IMR-90 (cell line): ENCODE data around the gene LMBR1L. TPM values are rescaled to one million over a fixed set of nuclear protein-coding genes. Genes with fewer than 3 reads are reported as not detected.

Source experiments
- ATAC-seq: fragments of 200-7000 bp; cut with Tn5 transposase; 2 replicates; pipeline ENCODE4 v1.9.1; 2020; ENCODE audit warnings: low read depth, mild to moderate bottlenecking, moderate library complexity
- BruUV-seq: library from RNA; stranded (reverse); fragments of 400-500 nt; replicated peaks from 2 replicates; lab custom pipeline; 2021; lab: Mats Ljungman, UMichigan
- CTCF ChIA-PET: fragments of 300-600 bp; formaldehyde crosslinking; extraction: SDS; loops from one replicate; lab custom pipeline; 2021; ENCODE audit warnings: antibody characterized with exemption; lab: Yijun Ruan, JAX
- POLR2A ChIA-PET: fragments of 300-600 bp; sonication (Branson Sonifier 250); formaldehyde crosslinking; loops from one replicate; lab custom pipeline; 2022; ENCODE audit warnings: antibody characterized with exemption; ENCODE audit not compliant: unreplicated experiment; lab: Charles Lee
- DNase-seq: peaks from one replicate; pipeline ENCODE4 v3.0.0; 2013
- H2AFZ ChIP-seq: replicated peaks from 2 replicates; pipeline ENCODE3; 2013; ENCODE audit warnings: low read length, mild to moderate bottlenecking; ENCODE audit not compliant: poor library complexity
- H2AK5ac ChIP-seq: 2 replicates; pipeline ENCODE4 v1.6.1; 2013; ENCODE audit warnings: low read depth, low read length, inconsistent platforms
- H2AK9ac ChIP-seq: replicated peaks from 2 replicates; pipeline ENCODE3; 2013; ENCODE audit warnings: mild to moderate bottlenecking, low read depth, low read length, moderate library complexity; ENCODE audit not compliant: poor library complexity
- H2BK120ac ChIP-seq: 2 replicates; pipeline ENCODE4 v1.6.1; 2013; ENCODE audit warnings: low read depth, low read length, inconsistent platforms
- H2BK15ac ChIP-seq: 3 replicates; pipeline ENCODE4 v1.6.1; 2013; ENCODE audit warnings: low read depth, low read length, inconsistent platforms
- H2BK20ac ChIP-seq: 2 replicates; pipeline ENCODE4 v1.6.1; 2013; ENCODE audit warnings: low read depth, mild to moderate bottlenecking, inconsistent platforms, low read length, moderate library complexity
- H2BK5ac ChIP-seq: 2 replicates; pipeline ENCODE4 v1.6.1; 2013; ENCODE audit warnings: mild to moderate bottlenecking, low read depth, low read length, inconsistent platforms; ENCODE audit not compliant: poor library complexity, severe bottlenecking
- H3K14ac ChIP-seq: replicated peaks from 2 replicates; pipeline ENCODE4 v1.6.1; 2013; ENCODE audit warnings: low read depth, low read length, inconsistent platforms
- H3K18ac ChIP-seq: 2 replicates; pipeline ENCODE4 v1.6.1; 2013; ENCODE audit warnings: low read depth, low read length, control low read depth
- H3K23ac ChIP-seq: 2 replicates; pipeline ENCODE4 v1.6.1; 2013; ENCODE audit warnings: low read depth, low read length, inconsistent platforms
- H3K27ac ChIP-seq: 2 replicates; pipeline ENCODE4 v1.5.1; 2013; ENCODE audit warnings: mild to moderate bottlenecking, control low read depth, low read length; ENCODE audit not compliant: insufficient read depth
- H3K27me3 ChIP-seq: 2 replicates; pipeline ENCODE4 v1.6.1; 2013; ENCODE audit warnings: low read length; ENCODE audit not compliant: control insufficient read depth, insufficient read depth
- H3K36me3 ChIP-seq: 2 replicates; pipeline ENCODE4 v1.6.1; 2013; ENCODE audit warnings: low read length, mixed read lengths; ENCODE audit not compliant: control insufficient read depth, insufficient read depth
- H3K4ac ChIP-seq: 2 replicates; pipeline ENCODE4 v1.6.1; 2013; ENCODE audit warnings: low read depth, low read length, inconsistent platforms
- H3K4me1 ChIP-seq: 2 replicates; pipeline ENCODE4 v1.6.1; 2013; ENCODE audit warnings: low read length, mixed read lengths; ENCODE audit not compliant: control insufficient read depth, insufficient read depth
- H3K4me2 ChIP-seq: 2 replicates; pipeline ENCODE4 v1.6.1; 2013; ENCODE audit warnings: low read depth, mild to moderate bottlenecking, control low read depth, low read length, moderate library complexity
- H3K4me3 ChIP-seq: 2 replicates; pipeline ENCODE4 v1.5.1; 2013; ENCODE audit warnings: low read depth, mild to moderate bottlenecking, control low read depth, low read length, moderate library complexity; ENCODE audit not compliant: insufficient read depth
- H3K56ac ChIP-seq: 2 replicates; pipeline ENCODE4 v1.6.1; 2013; ENCODE audit warnings: low read length, inconsistent platforms; ENCODE audit not compliant: insufficient read depth; ENCODE audit errors: extremely low read depth
- H3K79me1 ChIP-seq, 2 experiments: 2 replicates each; pipeline ENCODE4 v1.6.1; 2013; ENCODE audit warnings: low read length in 2 of 2, inconsistent platforms in 1 of 2, low read depth in 1 of 2
- H3K9ac ChIP-seq: 2 replicates; pipeline ENCODE4 v1.6.1; 2013; ENCODE audit warnings: low read depth, low read length, control low read depth
- H3K9me1 ChIP-seq: 2 replicates; pipeline ENCODE4 v1.6.1; 2013; ENCODE audit warnings: low read length, inconsistent platforms; ENCODE audit not compliant: insufficient read depth
- H3K9me3 ChIP-seq: 2 replicates; pipeline ENCODE4 v1.6.1; 2013; ENCODE audit warnings: low read length; ENCODE audit not compliant: control insufficient read depth, insufficient read depth
- H4K20me1 ChIP-seq: 2 replicates; pipeline ENCODE4 v1.6.1; 2013; ENCODE audit warnings: low read length, inconsistent platforms; ENCODE audit not compliant: insufficient read depth
- H4K5ac ChIP-seq: 2 replicates; pipeline ENCODE4 v1.6.1; 2013; ENCODE audit warnings: mild to moderate bottlenecking, low read depth, low read length, control low read depth
- H4K8ac ChIP-seq, 2 experiments: 2 replicates each; pipeline ENCODE4 v1.6.1; 2013; ENCODE audit warnings: low read depth in 2 of 2, low read length in 2 of 2, control low read depth in 1 of 2, inconsistent platforms in 1 of 2
- H4K91ac ChIP-seq: 2 replicates; pipeline ENCODE4 v1.6.1; 2013; ENCODE audit warnings: low read depth, low read length, inconsistent platforms; ENCODE audit not compliant: insufficient read depth
- BHLHE40 ChIP-seq: fragments of 150-350 bp; IDR thresholded peaks from 2 replicates; pipeline ENCODE4 v1.6.1; 2016; ENCODE audit warnings: mild to moderate bottlenecking, low read depth, low read length
- CEBPB ChIP-seq: IDR thresholded peaks from 2 replicates; pipeline ENCODE4 v1.6.1; 2012; ENCODE audit warnings: low read depth, low read length, improper control_type of control experiment
- CHD1 ChIP-seq: IDR thresholded peaks from 2 replicates; pipeline ENCODE4 v1.6.1; 2012; ENCODE audit warnings: low read depth, low read length, improper control_type of control experiment
- CTCF ChIP-seq: conservative IDR thresholded peaks from 2 replicates; pipeline ENCODE4 v1.5.1; 2012; ENCODE audit warnings: mild to moderate bottlenecking, low read depth, low read length, improper control_type of control experiment
- ELK1 ChIP-seq: fragments of 150-350 bp; IDR thresholded peaks from 2 replicates; pipeline ENCODE4 v1.6.1; 2016; ENCODE audit warnings: low read depth, mild to moderate bottlenecking, low read length, moderate library complexity, borderline replicate concordance
- FOS ChIP-seq: fragments of 150-350 bp; IDR thresholded peaks from 2 replicates; pipeline ENCODE4 v1.6.1; 2016; ENCODE audit warnings: low read depth, low read length
- MAFK ChIP-seq: IDR thresholded peaks from 2 replicates; pipeline ENCODE4 v1.6.1; 2012; ENCODE audit warnings: low read depth, low read length, improper control_type of control experiment
- MAZ ChIP-seq: IDR thresholded peaks from 2 replicates; pipeline ENCODE4 v1.6.1; 2012; ENCODE audit warnings: low read depth, mild to moderate bottlenecking, low read length, improper control_type of control experiment, moderate library complexity, borderline replicate concordance
- MXI1 ChIP-seq: IDR thresholded peaks from 2 replicates; pipeline ENCODE4 v1.6.1; 2012; ENCODE audit warnings: low read depth, mild to moderate bottlenecking, low read length, moderate library complexity, borderline replicate concordance
- NFE2L2 ChIP-seq: fragments of 150-350 bp; IDR thresholded peaks from 2 replicates; pipeline ENCODE4 v1.6.1; 2016; ENCODE audit warnings: low read depth, mild to moderate bottlenecking, low read length
- POLR2A ChIP-seq: IDR thresholded peaks from 2 replicates; pipeline ENCODE4 v1.6.1; 2012; ENCODE audit warnings: mild to moderate bottlenecking, low read depth, low read length
- RAD21 ChIP-seq: IDR thresholded peaks from 2 replicates; pipeline ENCODE4 v1.6.1; 2012; ENCODE audit warnings: low read length, improper control_type of control experiment
- RCOR1 ChIP-seq: IDR thresholded peaks from 2 replicates; pipeline ENCODE4 v1.6.1; 2012; ENCODE audit warnings: mild to moderate bottlenecking, low read length, improper control_type of control experiment; ENCODE audit not compliant: insufficient replicate concordance
- RFX5 ChIP-seq: IDR thresholded peaks from 2 replicates; pipeline ENCODE4 v1.8.0; 2012; ENCODE audit warnings: low read depth, mild to moderate bottlenecking, low read length, moderate library complexity
- SMC3 ChIP-seq: fragments of 150-350 bp; IDR thresholded peaks from 2 replicates; pipeline ENCODE4 v1.6.1; 2016; ENCODE audit warnings: low read depth, mild to moderate bottlenecking, antibody characterized with exemption, low read length, moderate library complexity
- USF2 ChIP-seq: fragments of 150-350 bp; IDR thresholded peaks from 2 replicates; pipeline ENCODE4 v1.6.1; 2017; ENCODE audit warnings: mild to moderate bottlenecking, antibody characterized with exemption, low read length, low read depth
- WGBS, 2 experiments: methylation state at CpG; one replicate each; pipeline versions ENCODE4 v1.1.5 to v1.1.7; 2013; ENCODE audit warnings: missing lambda C conversion rate in 2 of 2; ENCODE audit not compliant: insufficient read length in 1 of 2; ENCODE audit errors: extremely low coverage in 2 of 2; 5-methylcytosine and 5-hydroxymethylcytosine counted together
- dilution Hi-C: fragments of 300-500 bp; cut with HindIII; formaldehyde crosslinking; loops from one replicate; pipeline ENCODE4 v1.14.3; 2018; ENCODE audit warnings: low sequenced_read_pairs; ENCODE audit not compliant: unreplicated experiment
- in situ Hi-C: fragments of 300-500 bp; cut with MboI; formaldehyde crosslinking; loops from 3 replicates; pipeline ENCODE4 v1.14.3; 2019; ENCODE audit warnings: low sequenced_read_pairs, inconsistent platforms, mixed read lengths
- intact Hi-C: fragments of 100-400 bp; cut with micrococcal nuclease; formaldehyde crosslinking; loops from 2 replicates; pipeline ENCODE4 v1.10.0; 2022
- polyA plus RNA-seq, 3 experiments: library from polyadenylated mRNA; depleted of rRNA; stranded (reverse); fragments of >200 nt; gene quantifications; 2 replicates each; pipeline ENCODE4 v1.2.3, GENCODE V29; 2012; ENCODE audit warnings: low replicate concordance in 1 of 3
- total RNA-seq: library from RNA; depleted of rRNA; stranded (reverse); fragments of >200 nt; gene quantifications from 2 replicates; pipeline ENCODE4 v1.2.3, GENCODE V29; 2012

The LMBR1L gene
- total and polyA plus RNA-seq, 2 of the 4 experiments (the other 2 are of a cell fraction): 33.0 to 44.6 TPM

GRCh38 chr12:49092816-49093406 is 17.7 kb downstream of the LMBR1L start:
- H3K4me3 ChIP-seq: no peak overlapping the region
- peaks cover 11% of the 10 kb centered on the region for H3K36me3 ChIP-seq
- dilution Hi-C loops (no loop called here), in situ Hi-C loops (no loop called here), intact Hi-C loops (no loop called here)
- H2AFZ ChIP-seq: no peak overlapping the region
- no peak overlapping the region for H4K5ac ChIP-seq
- ATAC-seq (no peak), DNase-seq (no peak)
- H3K14ac ChIP-seq: no peak overlapping the region
- H3K9me3 ChIP-seq: no peaks in the 10 kb centered on the region
- peaks cover 9% of the 10 kb centered on the region; the same call in 1 of the 2 replicates for H3K4me1 ChIP-seq
- no peak overlapping the region for H3K23ac ChIP-seq
- no peak overlapping the region for H3K56ac ChIP-seq
- TF ChIP-seq SMC3 (no peak), BHLHE40 (no peak), MXI1 (no peak), POLR2A (no peak), RFX5 (no peak), CTCF (no peak), CHD1 (no peak), RAD21 (no peak), MAZ (no peak), NFE2L2 (no peak), CEBPB (no peak), RCOR1 (no peak), USF2 (no peak), ELK1 (no peak), MAFK (no peak), FOS (no peak)
- H2BK120ac ChIP-seq: no peak overlapping the region
- no peak overlapping the region for H3K4ac ChIP-seq
- no peak overlapping the region for H2AK5ac ChIP-seq
- H2BK15ac ChIP-seq: no peak overlapping the region
- no peak overlapping the region for H3K9ac ChIP-seq
- no CpG with 5 or more reads among the region's 4 CpGs for WGBS, 2 experiments
- BruUV-seq: no TSS peak
- peaks cover 30% of the 10 kb centered on the region; the same call in 1 of the 2 replicates for H3K27me3 ChIP-seq
- H3K79me1 ChIP-seq: 0 out of 4 replicates have a peak, but pooled peaks cover 0 to 2% of the 10 kb centered on the region in 2 experiments
- H3K18ac ChIP-seq: no peak overlapping the region
- H2BK5ac ChIP-seq: no peak overlapping the region
- no peak overlapping the region for H4K91ac ChIP-seq
- H2BK20ac ChIP-seq: no peak overlapping the region
- H3K4me2 ChIP-seq: no peak overlapping the region
- peaks cover 2% of the 10 kb centered on the region; the same call in 1 of the 2 replicates for H4K20me1 ChIP-seq
- H3K27ac ChIP-seq: no peak overlapping the region
- H4K8ac ChIP-seq: no peak overlapping the region
- no peak overlapping the region for H2AK9ac ChIP-seq
- H3K9me1 ChIP-seq: peaks cover 2% of the 10 kb centered on the region; the same call in 1 of the 2 replicates
- CTCF ChIA-PET: interaction anchor here (0.7 to 1.3 kb wide), 5 partner anchors 13 to 142 kb away, joined by 3 to 4 read pairs (median 3); partner anchors contain the start of gene LMBR1L
- POLR2A ChIA-PET: no interaction called here
